HepG2 (cell line): Measurements from ENCODE around the gene EBF3. TPM values are rescaled to one million over a fixed set of nuclear protein-coding genes. Genes with fewer than 3 reads are reported as not detected.

Experiments
- ATAC-seq: fragments of 200-7000 bp; cut with Tn5 transposase; 3 replicates; pipeline ENCODE4 v1.9.1; 2020; ENCODE audit warnings: mild to moderate bottlenecking, moderate library complexity
- BruUV-seq: library from RNA; stranded (reverse); fragments of 400-500 nt; replicated peaks from 2 replicates; lab custom pipeline; 2021; lab: Mats Ljungman, UMichigan
- CTCF ChIA-PET: fragments of 300-600 bp; formaldehyde crosslinking; extraction: SDS; loops from one replicate; lab custom pipeline; 2021; ENCODE audit warnings: low total read pairs, inconsistent platforms, low intra/inter-chr PET ratio; lab: Yijun Ruan, JAX
- POLR2A ChIA-PET: fragments of 350-600 bp; sonication (Branson Sonifier 250); formaldehyde crosslinking; loops from one replicate; lab custom pipeline; 2020; ENCODE audit warnings: antibody characterized with exemption, inconsistent platforms; lab: Yijun Ruan, JAX
- DNase-seq: peaks from one replicate; pipeline ENCODE4 v3.0.0-alpha.2; 2015; ENCODE audit warnings: low spot score
- FAIRE-seq: peaks from 3 replicates; lab custom pipeline; 2011; peaks lifted over from hg19 to GRCh38; lab: Jason Lieb, UNC
- H2AFZ ChIP-seq: one replicate; pipeline ENCODE4 v1.6.1; 2011; ENCODE audit warnings: low read length, inconsistent platforms
- H3K27ac ChIP-seq: fragments of 300-600 bp; 3 replicates; pipeline ENCODE4 v1.8.0; 2011; ENCODE audit warnings: mixed run types, mild to moderate bottlenecking, mixed read lengths, low read length, inconsistent platforms; ENCODE audit not compliant: insufficient read depth; ENCODE audit errors: extremely low read length
- H3K27me3 ChIP-seq, 2 experiments: fragments of 200-600 bp in 1 of 2; 2 replicates in 1 of 2; 3 replicates in 1 of 2; pipeline versions ENCODE4 v1.6.0 to v1.8.0; 2011; ENCODE audit warnings: low read length in 2 of 2, mild to moderate bottlenecking in 2 of 2, moderate library complexity in 2 of 2, inconsistent platforms in 1 of 2; ENCODE audit not compliant: insufficient read depth in 2 of 2, control insufficient read depth in 1 of 2
- H3K36me3 ChIP-seq, 2 experiments: fragments of 200-600 bp in 1 of 2; replicated peaks in 1 of 2; 2 replicates in 1 of 2; 3 replicates in 1 of 2; pipeline versions ENCODE4 v1.5.1 to v1.8.0; 2011; ENCODE audit warnings: low read length in 2 of 2, inconsistent platforms in 1 of 2; ENCODE audit not compliant: insufficient read depth in 2 of 2, control insufficient read depth in 1 of 2
- H3K4me1 ChIP-seq: 2 replicates; pipeline ENCODE4 v1.5.1; 2012; ENCODE audit warnings: low read length, inconsistent platforms; ENCODE audit not compliant: insufficient read depth
- H3K4me2 ChIP-seq: 2 replicates; pipeline ENCODE4 v1.6.0; 2011; ENCODE audit warnings: low read depth, low read length, inconsistent platforms
- H3K4me3 ChIP-seq, 3 experiments: fragments of 200-600 bp in 1 of 3; sonication (generic), shearing (Covaris generic) in 1 of 3; replicated peaks in 1 of 3; 2 replicates each; pipeline ENCODE4 v1.5.1; 2011 to 2016; ENCODE audit warnings: low read length in 3 of 3, inconsistent platforms in 2 of 3, low read depth in 2 of 3, mild to moderate bottlenecking in 2 of 3, control low read depth in 1 of 3, mixed read lengths in 1 of 3; ENCODE audit not compliant: insufficient read depth in 1 of 3
- H3K79me2 ChIP-seq: one replicate; pipeline ENCODE4 v1.6.1; 2011; ENCODE audit warnings: low read length, inconsistent platforms; ENCODE audit not compliant: insufficient read depth
- H3K9ac ChIP-seq: 2 replicates; pipeline ENCODE4 v1.6.0; 2011; ENCODE audit warnings: mild to moderate bottlenecking, low read depth, low read length, inconsistent platforms; ENCODE audit not compliant: insufficient read depth
- H3K9me3 ChIP-seq: 2 replicates; pipeline ENCODE4 v1.5.1; 2012; ENCODE audit warnings: mild to moderate bottlenecking, low read length
- H4K20me1 ChIP-seq: 2 replicates; pipeline ENCODE4 v1.6.0; 2011; ENCODE audit warnings: inconsistent platforms, mild to moderate bottlenecking, low read length, moderate library complexity; ENCODE audit not compliant: insufficient read depth
- FOSL2 ChIP-seq: sonication (generic); formaldehyde crosslinking; IDR thresholded peaks from 2 replicates; pipeline ENCODE4 v1.4.0; 2020; ENCODE audit warnings: missing genetic modification reagents
- KDM5A ChIP-seq: fragments of 200-600 bp; sonication (generic); IDR thresholded peaks from 2 replicates; pipeline ENCODE4 v1.7.0; 2018; ENCODE audit warnings: antibody characterized with exemption, mild to moderate bottlenecking, low read length, borderline replicate concordance
- POLR2A ChIP-seq, 2 experiments: IDR thresholded peaks; 2 replicates each; pipeline ENCODE4 v1.6.1; 2011; ENCODE audit warnings: low read depth in 2 of 2, low read length in 2 of 2, mild to moderate bottlenecking in 1 of 2, moderate library complexity in 1 of 2; ENCODE audit not compliant: insufficient read depth in 1 of 2
- RARA ChIP-seq: IDR thresholded peaks from 2 replicates; pipeline ENCODE4 v1.6.1; 2016; ENCODE audit warnings: missing genetic modification reagents, missing compliant biosample characterization
- SOX6 ChIP-seq, 2 experiments: fragments of 450-650 bp in 1 of 2; sonication (generic) in 1 of 2; formaldehyde crosslinking in 1 of 2; IDR thresholded peaks; 2 replicates each; pipeline versions ENCODE4 v1.4.0 to v1.6.1; 2017 to 2020; ENCODE audit warnings: antibody characterized with exemption in 1 of 2, mild to moderate bottlenecking in 1 of 2, missing genetic modification reagents in 1 of 2
- THAP11 ChIP-seq: IDR thresholded peaks from 2 replicates; pipeline ENCODE4 v1.6.1; 2016; ENCODE audit warnings: missing biosample characterization, missing genetic modification reagents
- ZFP37 ChIP-seq: sonication (generic); formaldehyde crosslinking; IDR thresholded peaks from 2 replicates; pipeline ENCODE4 v1.4.0; 2020; ENCODE audit warnings: missing genetic modification reagents, borderline replicate concordance
- ZNF329 ChIP-seq: sonication (generic); formaldehyde crosslinking; IDR thresholded peaks from 2 replicates; pipeline ENCODE4 v1.9.0; 2021; ENCODE audit warnings: low read depth, mild to moderate bottlenecking, missing genetic modification reagents
- ZNF441 ChIP-seq: sonication (generic); formaldehyde crosslinking; IDR thresholded peaks from 2 replicates; pipeline ENCODE4 v1.7.0; 2021; ENCODE audit warnings: missing genetic modification reagents, borderline replicate concordance
- ZNF552 ChIP-seq: sonication (generic); formaldehyde crosslinking; IDR thresholded peaks from 2 replicates; pipeline ENCODE4 v1.9.0; 2022; ENCODE audit warnings: missing genetic modification reagents, mild to moderate bottlenecking, borderline replicate concordance
- WGBS: methylation state at CpG from one replicate; pipeline ENCODE4 v1.1.6; 2017; ENCODE audit warnings: low lambda C conversion rate; 5-methylcytosine and 5-hydroxymethylcytosine counted together
- in situ Hi-C: cut with HindIII; loops from 2 replicates; pipeline ENCODE4 v1.10.0; 2017; ENCODE audit warnings: low pct_unique_long_range_greater_than_20kb; ENCODE audit not compliant: extremely low pct_ligation_motif_present
- intact Hi-C: fragments of 100-400 bp; cut with micrococcal nuclease; formaldehyde crosslinking; loops from one replicate; pipeline ENCODE4 v1.10.0; 2022; ENCODE audit not compliant: unreplicated experiment
- polyA plus RNA-seq, 8 experiments: library from polyadenylated mRNA; depleted of rRNA in 3 of 8; stranded (reverse) in 7 of 8; unstranded in 1 of 8; fragments of >200 nt; fragmentation: Illumina TruSeq in 4 of 8; extraction: Trizol in 4 of 8; gene quantifications; 2 replicates each; pipeline versions ENCODE4 v1.2.1 to v1.2.3, GENCODE V29; 2011 to 2016; ENCODE audit warnings: low read depth in 4 of 8, missing spikeins in 1 of 8, mixed read lengths in 1 of 8; ENCODE audit not compliant: insufficient read depth in 1 of 8
- total RNA-seq, 5 experiments: library from RNA; depleted of rRNA; stranded (reverse); fragments of >200 nt; fragmentation: Illumina TruSeq; extraction: Trizol; gene quantifications; 2 replicates each; pipeline ENCODE4 v1.2.3, GENCODE V29; 2016; ENCODE audit warnings: low read depth in 1 of 5
- TF ChIP-seq, protein P1 (sequence below): sonication (generic); formaldehyde crosslinking; IDR thresholded peaks from 2 replicates; pipeline ENCODE4 v1.8.1; 2023; ENCODE audit warnings: mild to moderate bottlenecking, missing genetic modification reagents
- TF ChIP-seq, protein P2 (sequence below): sonication (generic); formaldehyde crosslinking; IDR thresholded peaks from 2 replicates; pipeline ENCODE4 v1.4.0; 2020; ENCODE audit warnings: missing genetic modification reagents

The EBF3 gene
- total and polyA plus RNA-seq, 2 of the 13 experiments (the other 11 are each of a cell fraction or from before 2014, with no cell fraction given): not detected

- Histone ChIP-seq H3K4me1 (peaks cover 13% of the 10 kb centered on the region), H3K27ac (no peak overlapping the region), H3K79me2 (no peaks in the 10 kb centered on the region), H3K27me3 (peaks cover 0 to 52% of the 10 kb centered on the region in 2 experiments), H3K4me3 (no peak overlapping the region), H3K36me3 (no peaks in the 10 kb centered on the region), H3K9me3 (no peaks in the 10 kb centered on the region)
- ATAC-seq (no peak), FAIRE-seq (no peak), DNase-seq (no peak)
- intact Hi-C loops (no loop called here), in situ Hi-C loops (loop anchor here (25.0 kb wide), 1 partner anchor 1698 kb away; no protein-coding TSS in a partner anchor)
- POLR2A ChIA-PET: no interaction called here
- WGBS: 65% methylated on average over 57 of the region's 83 CpGs
- CTCF ChIA-PET: no interaction called here
- no peak for TF ChIP-seq THAP11
- TF ChIP-seq KDM5A: no peak
- TF ChIP-seq, all 625 proteins: peak for 0
- H3K9ac ChIP-seq: no peak overlapping the region
- H2AFZ ChIP-seq: no peak overlapping the region
- no peak overlapping the region for H3K4me2 ChIP-seq
- BruUV-seq: no TSS peak
- H4K20me1 ChIP-seq: no peaks in the 10 kb centered on the region
Measured at GRCh38 chr10:129959544-129960480, 4.3 kb downstream of the EBF3 start.

- H3K27ac ChIP-seq: no peak overlapping the region
- no peak for ATAC-seq
- H3K36me3 ChIP-seq: no peaks in the 10 kb centered on the region
- DNase-seq: no peak
- H3K9ac ChIP-seq: no peak overlapping the region
- ChIA-PET CTCF (no interaction called here), POLR2A (no interaction called here)
- H3K4me2 ChIP-seq: no peak overlapping the region
- FAIRE-seq: no peak
- H2AFZ ChIP-seq: no peak overlapping the region
- no peaks in the 10 kb centered on the region for H3K9me3 ChIP-seq
- no peaks in the 10 kb centered on the region for H4K20me1 ChIP-seq
- H3K4me3 ChIP-seq: no peak overlapping the region
- WGBS: 38% methylated on average over 19 of the region's 103 CpGs
- H3K4me1 ChIP-seq: peaks cover 13% of the 10 kb centered on the region
- intact Hi-C loops (no loop called here), in situ Hi-C loops (loop anchor here (25.0 kb wide), 1 partner anchor 1697 kb away; no protein-coding TSS in a partner anchor)
- no peaks in the 10 kb centered on the region for H3K79me2 ChIP-seq
- BruUV-seq: no TSS peak
- peaks cover 0 to 45% of the 10 kb centered on the region in 2 experiments for H3K27me3 ChIP-seq
- no peak for TF ChIP-seq ZNF552 (CRISPR knock-in tag)
- TF ChIP-seq, protein P1, sequence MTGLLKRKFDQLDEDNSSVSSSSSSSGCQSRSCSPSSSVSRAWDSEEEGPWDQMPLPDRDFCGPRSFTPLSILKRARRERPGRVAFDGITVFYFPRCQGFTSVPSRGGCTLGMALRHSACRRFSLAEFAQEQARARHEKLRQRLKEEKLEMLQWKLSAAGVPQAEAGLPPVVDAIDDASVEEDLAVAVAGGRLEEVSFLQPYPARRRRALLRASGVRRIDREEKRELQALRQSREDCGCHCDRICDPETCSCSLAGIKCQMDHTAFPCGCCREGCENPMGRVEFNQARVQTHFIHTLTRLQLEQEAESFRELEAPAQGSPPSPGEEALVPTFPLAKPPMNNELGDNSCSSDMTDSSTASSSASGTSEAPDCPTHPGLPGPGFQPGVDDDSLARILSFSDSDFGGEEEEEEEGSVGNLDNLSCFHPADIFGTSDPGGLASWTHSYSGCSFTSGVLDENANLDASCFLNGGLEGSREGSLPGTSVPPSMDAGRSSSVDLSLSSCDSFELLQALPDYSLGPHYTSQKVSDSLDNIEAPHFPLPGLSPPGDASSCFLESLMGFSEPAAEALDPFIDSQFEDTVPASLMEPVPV (CRISPR knock-in tag): no peak
- TF ChIP-seq, protein P2, sequence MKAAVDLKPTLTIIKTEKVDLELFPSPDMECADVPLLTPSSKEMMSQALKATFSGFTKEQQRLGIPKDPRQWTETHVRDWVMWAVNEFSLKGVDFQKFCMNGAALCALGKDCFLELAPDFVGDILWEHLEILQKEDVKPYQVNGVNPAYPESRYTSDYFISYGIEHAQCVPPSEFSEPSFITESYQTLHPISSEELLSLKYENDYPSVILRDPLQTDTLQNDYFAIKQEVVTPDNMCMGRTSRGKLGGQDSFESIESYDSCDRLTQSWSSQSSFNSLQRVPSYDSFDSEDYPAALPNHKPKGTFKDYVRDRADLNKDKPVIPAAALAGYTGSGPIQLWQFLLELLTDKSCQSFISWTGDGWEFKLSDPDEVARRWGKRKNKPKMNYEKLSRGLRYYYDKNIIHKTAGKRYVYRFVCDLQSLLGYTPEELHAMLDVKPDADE (CRISPR knock-in tag): no peak
- no peak for TF ChIP-seq POLR2A (IDR thresholded peaks at IDR 0.05; ENCODE audit: insufficient read depth in 1 of 2, low read depth in 2 of 2, low read length in 2 of 2)
- TF ChIP-seq ZNF441: no peak
- TF ChIP-seq ZNF329: no peak
- no peak for TF ChIP-seq SOX6 (IDR thresholded peaks at IDR 0.05)
- no peak for TF ChIP-seq SOX6 (CRISPR knock-in tag; IDR thresholded peaks at IDR 0.05)
- no peak for TF ChIP-seq FOSL2 (CRISPR knock-in tag)
- no peak for TF ChIP-seq RARA (CRISPR knock-in tag)
- TF ChIP-seq ZFP37 (CRISPR knock-in tag): no peak
Measured at GRCh38 chr10:129958629-129959543, 5.2 kb downstream of the EBF3 start.
